Mesangial cell (primary cell): ENCODE data around the gene TBL3. TPM values are rescaled to one million over a fixed set of nuclear protein-coding genes. Genes with fewer than 3 reads are reported as not detected.

Experiments used
- total RNA-seq: library from RNA; depleted of rRNA; stranded (reverse); fragments of >200 nt; gene quantifications from 2 replicates; pipeline ENCODE4 v1.2.3, GENCODE V29; 2015

TBL3 gene
- 56.8 and 104 TPM in 2 replicates for total RNA-seq

DNA sequence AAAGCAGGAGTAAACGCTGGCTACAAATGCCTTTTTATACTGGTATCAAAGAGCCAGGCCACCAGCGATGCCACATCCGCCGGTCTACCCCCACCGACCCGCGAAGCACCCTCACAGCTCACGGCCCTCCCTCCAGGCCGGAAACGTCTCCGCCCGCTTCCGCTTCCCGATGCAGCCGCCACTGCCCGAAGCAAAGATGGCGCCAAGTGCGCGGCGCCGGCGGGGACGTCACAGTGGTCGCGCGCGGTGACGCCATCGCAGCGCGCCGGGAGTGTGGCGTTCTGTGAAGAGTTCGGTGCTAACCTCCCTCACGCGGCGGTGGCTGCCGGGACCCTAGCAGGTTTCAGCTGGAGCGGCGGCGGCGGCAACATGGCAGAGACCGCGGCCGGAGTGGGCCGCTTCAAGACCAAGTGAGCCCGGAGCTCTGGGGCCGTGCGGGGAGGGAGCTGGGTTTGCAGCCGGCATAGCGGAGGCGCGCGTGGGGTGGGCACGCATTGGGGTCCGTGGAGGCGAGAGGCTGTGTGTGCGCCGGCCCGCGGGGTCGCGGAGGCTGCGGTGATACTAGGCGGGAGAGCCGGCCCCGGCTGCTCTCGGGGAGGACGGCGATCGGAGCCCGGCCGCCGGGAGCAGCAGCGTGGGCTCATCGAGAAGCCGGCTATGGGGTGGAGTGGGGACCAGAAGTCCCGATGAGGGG lies at the start of gene TBL3:
TBL3 (plus strand) TSS at position 258 of the 694 bp plus-strand sequence; CDS start at position 370, 112 bp downstream.

DNA sequence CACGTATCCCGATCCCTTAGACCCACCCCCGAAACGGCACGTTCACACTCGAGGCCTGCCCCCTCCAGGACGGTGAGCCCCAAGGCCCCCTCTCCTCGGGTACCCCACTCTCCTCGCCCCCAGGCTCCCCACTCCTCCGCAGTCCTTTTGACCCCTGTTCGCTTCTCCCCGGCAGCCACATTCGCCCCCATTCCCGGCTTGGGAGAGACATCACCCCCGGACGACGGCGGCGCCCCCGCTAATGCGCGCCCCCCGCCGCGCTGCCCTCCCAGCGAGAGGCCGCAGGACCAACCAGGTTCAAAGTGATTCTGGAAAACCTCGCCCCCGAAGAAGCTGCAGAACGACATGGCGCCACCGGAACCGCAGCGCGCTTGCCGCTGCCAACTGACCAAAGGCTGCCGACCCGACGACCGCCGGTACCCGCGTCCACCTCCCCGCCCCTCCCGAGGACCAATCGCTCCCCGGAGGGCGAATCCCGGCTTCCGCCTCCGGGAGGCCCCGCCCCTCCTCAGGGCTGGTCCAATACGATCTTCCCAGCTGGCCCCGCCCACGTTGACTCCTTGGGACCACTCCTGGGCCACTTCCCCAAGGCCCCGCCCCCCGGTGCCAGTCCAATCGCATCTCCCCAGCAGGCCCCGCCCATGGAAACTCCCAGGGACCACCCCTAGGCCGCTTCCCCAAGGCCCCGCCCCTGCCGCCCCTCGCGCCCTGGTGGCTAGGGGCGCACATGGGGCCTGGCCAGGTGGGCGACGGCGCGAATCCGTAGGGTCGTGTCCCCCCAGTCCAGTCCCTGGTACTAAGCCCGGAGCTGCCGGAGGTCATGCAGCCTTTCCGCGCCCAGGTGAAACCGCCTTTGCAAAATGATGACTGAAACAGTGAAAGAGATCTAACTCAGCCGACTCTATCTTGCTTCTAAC lies 28.8 kb upstream of the TBL3 start, which contains the start of gene MSRB1:
MSRB1 (minus strand) TSS at position 390 of the 917 bp plus-strand sequence; CDS start at position 347, 43 bp downstream.

DNA sequence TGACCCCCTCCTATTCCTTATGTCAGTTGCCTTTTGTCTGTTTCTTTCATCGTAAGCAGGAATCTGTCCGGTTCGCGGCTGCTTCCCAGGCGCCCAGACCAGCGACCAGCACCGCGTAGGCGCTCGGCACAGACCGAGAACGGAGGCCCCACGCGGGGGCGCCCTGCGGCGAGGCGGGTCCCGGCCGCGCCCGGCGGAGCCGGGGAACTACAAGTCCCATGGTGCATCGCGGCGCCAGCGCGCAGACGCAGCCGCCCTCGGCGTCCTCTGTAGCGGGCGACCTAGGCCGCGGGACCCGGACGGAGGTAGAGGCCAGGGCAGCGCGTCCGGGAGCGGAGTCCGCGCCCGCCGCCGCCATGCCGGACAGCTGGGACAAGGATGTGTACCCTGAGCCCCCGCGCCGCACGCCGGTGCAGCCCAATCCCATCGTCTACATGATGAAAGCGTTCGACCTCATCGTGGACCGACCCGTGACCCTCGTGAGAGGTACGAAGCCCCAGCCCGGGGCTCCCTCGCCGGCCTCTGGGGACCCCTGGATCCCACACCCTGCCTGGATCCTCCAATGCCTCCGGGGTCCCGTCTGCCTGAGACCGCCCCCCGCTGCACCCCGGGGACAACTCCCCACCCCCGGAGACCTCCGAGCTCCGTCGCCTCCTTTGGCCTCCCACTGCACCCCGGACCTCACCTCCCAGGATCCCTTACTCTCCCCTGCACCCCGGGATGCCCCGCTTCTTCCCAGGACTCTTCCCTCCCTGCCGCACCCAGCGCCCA lies 12.4 kb upstream of the TBL3 start, which contains the start of gene NDUFB10:
NDUFB10 (plus strand) TSS at position 270 of the 771 bp plus-strand sequence; CDS start at position 357, 87 bp downstream.

DNA sequence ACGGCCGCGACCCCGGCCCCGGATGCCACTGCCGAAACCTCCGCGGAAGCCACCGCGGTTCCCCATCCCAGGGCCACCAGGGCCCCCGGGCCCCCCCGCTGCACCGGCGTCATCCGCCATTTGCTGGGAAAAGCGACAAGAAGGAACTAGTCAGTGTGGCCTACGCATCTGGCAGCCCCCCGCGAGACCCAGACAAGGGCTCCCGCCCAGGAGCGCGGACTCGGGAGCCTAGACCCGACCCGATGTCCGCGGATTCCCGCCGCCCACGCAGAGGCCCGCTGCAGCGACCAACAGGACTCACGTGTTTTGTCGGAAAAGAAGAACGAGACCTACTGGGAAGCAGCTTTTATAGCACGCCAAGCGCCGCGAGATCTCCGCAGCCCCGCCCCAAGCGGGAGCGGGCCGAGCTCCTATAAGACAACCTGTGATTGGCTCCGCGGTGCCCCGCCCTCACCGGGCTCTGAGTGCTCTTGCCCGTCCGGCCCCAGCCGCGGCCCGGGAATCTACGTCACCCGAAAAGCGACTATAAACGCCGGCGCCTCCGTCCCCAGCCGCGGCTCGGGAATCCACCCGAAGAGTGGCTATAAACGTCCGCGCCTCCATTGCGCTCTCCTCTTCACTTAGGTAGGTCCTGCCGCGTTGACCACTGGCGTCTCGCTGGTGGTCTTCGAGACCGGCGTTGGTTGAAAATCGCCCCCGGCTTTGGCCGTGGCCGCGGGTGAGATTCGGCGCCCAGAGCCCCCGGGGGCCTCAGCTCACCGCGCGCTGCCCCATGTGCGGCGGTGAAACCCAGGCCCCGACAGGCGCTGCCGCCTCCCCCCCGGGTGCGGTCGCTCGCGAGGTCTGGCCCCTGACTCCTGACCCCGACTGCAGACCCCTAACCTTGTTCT lies 7.1 kb upstream of the TBL3 start, which contains the start of gene RPS2:
RPS2 (minus strand) TSS at position 321 of the 890 bp plus-strand sequence; CDS start at position 120, 201 bp downstream.

DNA sequence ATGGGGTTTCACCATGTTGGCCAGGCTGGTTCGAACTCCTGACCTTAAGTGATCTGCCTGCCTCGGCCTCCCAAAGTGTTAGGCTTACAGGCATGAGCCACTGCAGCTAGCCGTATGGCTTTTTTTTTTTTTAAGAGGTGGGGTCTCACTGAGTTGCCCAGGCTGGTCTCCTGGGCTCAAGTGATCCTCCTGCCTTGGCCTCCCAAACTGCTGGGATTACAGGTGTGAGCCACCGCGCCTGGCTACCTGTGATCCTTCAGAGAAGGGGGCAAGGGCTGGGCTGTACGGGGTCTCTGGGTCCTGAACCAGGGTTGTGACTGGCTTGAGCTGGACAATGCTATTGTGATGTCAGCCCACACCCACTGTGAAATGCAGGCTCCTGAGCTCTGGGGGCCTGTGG lies 5.4 kb upstream of the TBL3 start, which contains the start of gene RNF151:
RNF151 (plus strand) TSS at position 397 of the 400 bp plus-strand sequence. CDS start 26 bp downstream, outside the sequence.

DNA sequence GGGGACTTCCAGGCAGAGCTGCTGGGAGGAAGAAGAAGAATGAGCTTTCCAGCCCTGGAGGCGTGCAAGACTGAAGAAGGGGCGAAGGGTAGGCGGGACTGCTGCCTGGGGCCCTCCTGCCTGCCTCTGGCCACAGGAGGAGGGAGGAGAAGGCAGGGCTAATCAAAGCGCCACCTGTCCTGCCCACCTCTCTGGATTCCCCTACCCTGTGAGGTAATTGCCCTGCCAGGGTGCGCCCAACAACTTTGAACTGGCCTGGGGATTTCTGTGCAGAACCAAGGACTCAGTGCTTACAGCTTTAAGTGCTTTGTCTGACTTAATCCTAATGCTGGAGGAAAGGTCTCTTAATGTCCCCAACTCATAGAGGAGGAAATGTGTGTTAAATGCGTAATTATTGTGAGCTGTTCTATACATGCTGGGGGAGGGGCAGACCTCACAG lies 9.6 kb downstream of the TBL3 start, which contains the start of gene NOXO1:
NOXO1 (minus strand) TSS at position 72 of the 439 bp plus-strand sequence. CDS start 290 bp downstream, outside the sequence.

DNA sequence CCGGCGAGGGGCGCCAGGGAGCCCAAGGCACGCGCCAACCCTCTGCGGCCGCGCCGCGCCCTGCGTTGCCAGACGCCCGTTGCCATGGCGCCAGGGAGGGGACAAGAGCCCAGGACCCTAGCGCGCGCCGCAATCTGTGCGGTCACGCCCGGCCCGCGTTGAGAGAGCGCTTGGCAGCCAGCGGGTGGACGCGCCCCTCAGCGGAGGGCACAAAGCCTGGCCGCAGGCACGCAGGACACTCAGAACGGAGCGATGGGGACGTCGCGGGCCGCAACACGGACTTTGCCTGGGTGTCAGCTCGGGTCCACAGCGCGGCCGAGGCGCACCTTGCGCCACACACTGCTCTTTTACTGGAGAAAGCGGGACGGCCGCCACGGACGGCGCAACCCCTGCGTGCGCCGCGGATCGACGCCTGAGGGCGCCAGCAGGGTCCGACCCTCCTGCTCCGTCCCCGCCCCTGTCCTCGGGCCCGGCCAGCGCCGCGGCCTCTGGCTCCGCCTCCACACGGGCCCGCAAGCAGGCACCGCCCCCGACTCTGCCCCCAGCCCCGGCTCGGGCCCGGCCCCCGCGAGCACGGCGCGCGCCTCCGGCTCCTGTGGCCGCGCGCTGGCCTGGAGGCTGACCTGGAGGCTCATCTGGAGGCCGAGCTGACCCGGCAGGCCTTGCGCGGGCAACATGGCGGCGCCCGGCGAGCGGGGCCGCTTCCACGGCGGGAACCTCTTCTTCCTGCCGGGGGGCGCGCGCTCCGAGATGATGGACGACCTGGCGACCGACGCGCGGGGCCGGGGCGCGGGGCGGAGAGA lies 11.9 kb downstream of the TBL3 start, which contains the start of gene GFER:
GFER (plus strand) TSS at position 650 of the 803 bp plus-strand sequence; CDS start at position 676, 26 bp downstream.

DNA sequence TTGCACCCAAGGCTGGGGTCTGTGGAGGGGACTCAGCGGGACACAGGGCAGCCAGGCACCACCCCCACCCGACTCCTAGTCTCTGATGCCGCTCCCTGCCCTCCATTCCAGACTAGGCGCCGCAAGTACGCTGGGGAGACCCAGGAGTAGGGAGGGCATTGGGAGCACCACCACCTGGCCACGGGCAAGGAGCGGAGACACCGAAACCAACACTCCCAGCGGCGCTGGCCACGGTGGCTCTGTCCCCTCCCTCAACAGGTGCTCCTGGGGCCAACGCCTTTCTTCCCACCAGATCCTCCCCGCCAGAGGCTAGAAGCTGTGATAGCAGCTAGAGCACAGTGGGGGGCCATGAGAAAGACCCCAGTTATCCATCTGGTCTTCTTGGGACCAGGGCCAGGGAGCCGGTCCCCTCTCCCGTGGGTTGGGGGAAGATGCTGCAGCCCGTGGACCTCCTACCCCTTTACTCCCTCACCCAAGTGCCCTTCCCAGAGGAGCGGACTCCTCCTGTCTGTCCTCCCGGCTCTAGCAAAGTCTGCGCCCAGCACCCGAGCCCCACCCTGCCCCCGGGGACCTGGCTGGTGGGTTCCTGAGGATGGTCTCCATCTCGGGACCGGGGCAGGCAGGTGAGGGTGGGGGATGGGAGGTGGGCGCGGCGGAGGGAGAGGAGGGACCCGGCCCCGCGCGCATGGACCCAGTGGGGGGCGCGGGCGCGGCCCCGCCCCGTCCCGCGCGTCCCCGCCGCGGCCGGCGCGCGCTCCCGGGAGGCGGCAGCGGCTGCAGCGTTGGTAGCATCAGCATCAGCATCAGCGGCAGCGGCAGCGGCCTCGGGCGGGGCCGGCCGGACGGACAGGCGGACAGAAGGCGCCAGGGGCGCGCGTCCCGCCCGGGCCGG lies 17.6 kb downstream of the TBL3 start, which contains the start of gene SYNGR3:
SYNGR3 (plus strand) TSS at position 762 of the 892 bp plus-strand sequence. CDS start 133 bp downstream, outside the sequence.

DNA sequence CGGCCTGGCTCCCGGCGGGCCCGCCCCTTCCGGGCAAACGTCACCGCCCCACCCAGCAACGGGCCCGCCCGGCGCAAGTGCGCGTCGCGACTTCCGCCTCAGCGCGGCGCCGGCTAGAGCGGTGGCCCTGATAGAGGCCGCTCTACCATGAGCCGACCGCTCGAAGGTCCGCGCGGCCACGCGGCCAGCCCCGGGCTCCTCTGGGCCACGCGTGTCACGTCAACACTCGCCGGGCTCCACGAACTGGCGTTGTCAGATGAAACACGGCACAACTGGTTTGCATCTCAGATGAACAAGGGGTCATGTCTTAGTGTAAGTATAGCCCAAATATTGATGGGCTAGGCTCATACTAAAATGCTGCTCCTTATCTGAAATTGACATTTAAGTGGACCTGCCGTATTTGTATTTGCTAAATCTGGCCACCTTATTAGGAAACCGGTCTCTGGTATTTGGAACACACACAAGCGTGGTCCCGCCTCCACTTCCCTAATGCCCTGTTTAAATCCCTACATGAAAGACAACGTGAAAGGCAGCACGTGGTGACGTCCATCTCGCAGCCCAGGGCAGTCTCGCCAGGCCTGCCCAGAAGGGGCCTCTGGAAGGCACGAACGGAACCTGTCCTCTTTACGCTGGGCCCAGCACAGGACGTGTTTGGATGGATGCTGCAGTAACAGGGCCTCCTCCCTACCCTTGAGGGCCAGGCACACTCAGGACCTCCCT lies 38.1 kb downstream of the TBL3 start, which contains the start of gene ZNF598:
ZNF598 (minus strand) TSS at position 31 of the 720 bp plus-strand sequence.

DNA sequence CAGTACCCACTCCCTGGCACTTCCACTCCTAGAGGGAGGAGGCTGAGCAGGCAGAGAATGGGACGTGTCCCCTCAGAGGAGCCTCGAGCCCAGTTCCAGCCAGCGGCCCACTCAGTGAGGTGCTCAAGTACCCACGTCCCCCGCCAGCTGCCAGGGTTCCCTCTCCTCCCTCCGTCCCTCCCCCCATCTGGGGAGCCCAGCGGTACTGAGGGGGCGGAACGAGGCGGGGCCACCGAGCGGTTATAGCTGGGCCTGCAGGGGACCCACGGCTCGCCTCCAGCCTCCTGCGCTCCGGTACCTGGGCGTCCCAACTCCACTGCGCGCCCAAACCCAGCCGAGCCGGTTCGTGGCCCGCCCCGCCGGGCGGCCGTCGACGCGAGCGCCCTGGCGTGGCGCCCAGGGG lies 47.7 kb downstream of the TBL3 start, which contains the start of gene NPW:
NPW (plus strand) TSS at position 268 of the 403 bp plus-strand sequence.

DNA sequence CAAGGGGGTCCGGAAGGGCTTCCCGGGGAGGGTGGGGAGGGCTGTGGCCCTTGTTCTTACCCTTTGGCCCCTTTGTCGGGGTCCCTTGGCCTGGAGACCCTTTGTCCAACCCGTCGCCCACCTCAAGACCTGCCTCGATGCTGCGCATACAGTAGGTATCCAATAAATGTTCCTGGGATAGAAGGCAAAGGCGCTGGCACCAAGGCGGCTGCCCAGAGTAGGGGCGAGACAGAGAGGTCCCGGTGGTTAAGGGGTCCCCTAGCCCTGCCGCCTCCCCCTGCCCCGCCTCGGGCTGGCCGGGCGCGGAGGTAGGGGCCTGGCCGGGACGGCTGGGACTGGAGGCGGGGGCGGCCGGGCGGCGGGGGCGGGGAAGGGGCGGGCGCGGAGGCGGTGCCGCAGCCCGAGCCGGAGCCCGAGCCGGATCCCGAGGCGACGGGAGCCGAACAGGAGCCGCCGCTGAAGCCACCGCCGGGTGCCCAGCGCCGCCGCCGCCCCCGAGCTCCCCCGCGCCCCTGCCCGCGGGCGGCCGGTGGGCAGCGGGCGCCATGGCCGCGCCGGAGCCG lies 54.7 kb downstream of the TBL3 start, which contains the start of gene NHERF2:
NHERF2 (plus strand) TSS at position 442 of the 563 bp plus-strand sequence; CDS start at position 546, 104 bp downstream.

Other genes with a start within 250 kb of the TBL3 start
- gene NME3, start 200.5 kb upstream of the TBL3 start, total RNA-seq = 61.8 and 131 TPM in 2 replicates
- gene EME2, start 199.2 kb upstream of the TBL3 start, total RNA-seq = 4.7 and 7.7 TPM in 2 replicates
- 108 and 161 TPM in 2 replicates for gene MRPS34, start 198.9 kb upstream of the TBL3 start, total RNA-seq
- 37.5 and 99.8 TPM in 2 replicates for gene SPSB3, start 189.5 kb upstream of the TBL3 start, total RNA-seq
- 86.8 and 113 TPM in 2 replicates for gene NUBP2, start 189.1 kb upstream of the TBL3 start, total RNA-seq
- 0.25 TPM in 1 of 2 replicates, not detected in the other for gene IGFALS, start 178.3 kb upstream of the TBL3 start, total RNA-seq
- 89.5 and 114 TPM in 2 replicates for gene HAGH, start 145.2 kb upstream of the TBL3 start, total RNA-seq
- gene FAHD1, start 144.8 kb upstream of the TBL3 start, total RNA-seq = 77.9 and 83.8 TPM in 2 replicates
- 3.6 and 3.8 TPM in 2 replicates for gene MEIOB, start 99.9 kb upstream of the TBL3 start, total RNA-seq
- gene HS3ST6, start 53.6 kb upstream of the TBL3 start, total RNA-seq = not detected in 2 replicates
- gene MSRB1, start 28.9 kb upstream of the TBL3 start, total RNA-seq = 20.5 and 27.7 TPM in 2 replicates
- not detected in 2 replicates for gene RPL3L, start 17.4 kb upstream of the TBL3 start, total RNA-seq
- 334 and 388 TPM in 2 replicates for gene NDUFB10, start 12.5 kb upstream of the TBL3 start, total RNA-seq
- 4,197 and 4,785 TPM in 2 replicates for gene RPS2, start 7.2 kb upstream of the TBL3 start, total RNA-seq
- gene RNF151, start 5.2 kb upstream of the TBL3 start, total RNA-seq = 0.16 TPM in 1 of 2 replicates, not detected in the other
- gene NOXO1, start 9.4 kb downstream of the TBL3 start, total RNA-seq = 0.25 TPM in 1 of 2 replicates, not detected in the other
- gene GFER, start 12.1 kb downstream of the TBL3 start, total RNA-seq = 31.9 and 34.9 TPM in 2 replicates
- 4.6 and 10.0 TPM in 2 replicates for gene SYNGR3, start 17.9 kb downstream of the TBL3 start, total RNA-seq
- 42.7 and 46.6 TPM in 2 replicates for gene ZNF598, start 37.8 kb downstream of the TBL3 start, total RNA-seq
- gene NPW, start 47.7 kb downstream of the TBL3 start, total RNA-seq = 4.4 and 5.7 TPM in 2 replicates
- gene NHERF2, start 54.8 kb downstream of the TBL3 start, total RNA-seq = 60.3 and 91.9 TPM in 2 replicates
- gene NTHL1, start 75.8 kb downstream of the TBL3 start, total RNA-seq = 45.1 and 63.7 TPM in 2 replicates
- 53.8 and 113 TPM in 2 replicates for gene TSC2, start 75.9 kb downstream of the TBL3 start, total RNA-seq
- gene PKD1, start 163.8 kb downstream of the TBL3 start, total RNA-seq = 113 and 120 TPM in 2 replicates
- gene RAB26, start 176.6 kb downstream of the TBL3 start, total RNA-seq = 0.65 and 5.7 TPM in 2 replicates
- 84.1 and 96.6 TPM in 2 replicates for gene TRAF7, start 183.7 kb downstream of the TBL3 start, total RNA-seq
- 0.16 and 0.38 TPM in 2 replicates for gene CASKIN1, start 224.6 kb downstream of the TBL3 start, total RNA-seq
- 129 and 184 TPM in 2 replicates for gene MLST8, start 233.4 kb downstream of the TBL3 start, total RNA-seq
- gene BRICD5, start 238.8 kb downstream of the TBL3 start, total RNA-seq = 2.1 and 3.8 TPM in 2 replicates
- 13.7 and 41.7 TPM in 2 replicates for gene PGP, start 242.8 kb downstream of the TBL3 start, total RNA-seq